ENCODE data around the gene MATCAP1.

Gene MATCAP1

DNA sequence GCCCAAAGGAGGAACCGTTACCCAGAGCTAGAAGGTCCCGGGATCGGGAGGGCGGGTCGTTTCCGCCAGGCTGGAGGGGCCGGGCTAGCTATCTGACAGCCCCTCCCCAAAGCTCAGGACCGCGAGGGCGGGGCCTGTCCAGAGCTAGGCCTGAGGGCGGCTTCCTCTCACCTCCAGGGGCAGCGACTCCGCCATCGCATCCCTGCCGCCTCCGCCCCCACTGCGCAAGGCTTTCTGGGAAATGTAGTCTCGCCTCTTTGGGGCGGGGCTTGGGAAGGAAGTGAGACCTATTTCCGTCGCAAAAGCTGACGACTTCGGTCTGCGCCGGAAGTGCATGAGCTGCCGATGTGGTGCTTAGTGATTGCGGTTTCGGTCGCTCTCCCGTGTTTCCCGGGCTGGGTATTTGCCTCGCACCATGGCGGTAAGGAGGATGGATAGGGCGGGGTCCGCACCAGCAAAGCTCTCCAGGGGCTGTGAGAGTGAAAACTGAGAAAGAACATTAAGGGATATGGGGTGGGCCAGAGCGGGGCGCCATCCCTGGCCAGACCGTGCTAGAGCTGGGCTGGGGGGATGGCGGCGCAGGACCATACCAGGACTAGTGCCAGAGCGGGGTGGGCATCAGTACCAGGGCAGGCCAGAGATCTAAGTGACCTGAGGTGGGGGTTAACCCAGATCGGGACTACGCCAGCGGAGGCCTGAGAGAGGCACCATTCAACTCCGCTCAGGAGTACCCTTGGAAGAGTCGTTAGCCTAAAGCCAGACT lies 43.2 kb upstream of the MATCAP1 start, which contains the start of gene TMEM208:
TSS of gene TMEM208 (plus strand) at position 327 of the 763 bp plus-strand sequence. CDS start at position 416, 89 bp downstream.
- Histone ChIP-seq H3K27me3 (ENCODE audit: insufficient read depth, low read length, poor library complexity) (no peaks in the 10 kb centered on the region), H3K27ac (ENCODE audit: low read length) (peak within 1 kb of the TSS; percentile 81), H3K36me3 (ENCODE audit: insufficient read depth, low read length) (peaks cover 48% of the 10 kb centered on the region), H2AFZ (ENCODE audit: low read depth, low read length) (peak within 1 kb of the TSS; percentile 93), H3K9me3 (ENCODE audit: insufficient read depth, low read length, severe bottlenecking) (no peaks in the 10 kb centered on the region), H4K20me1 (ENCODE audit: insufficient read depth, low read length) (peaks cover 22% of the 10 kb centered on the region; the same call in 1 of the 2 replicates), H3K9ac (ENCODE audit: low read depth, low read length) (peak within 1 kb of the TSS; percentile 78), H3K79me2 (ENCODE audit: insufficient read depth, low read length) (peaks cover 28% of the 10 kb centered on the region), H3K4me2 (ENCODE audit: insufficient read depth, low read length) (peak within 1 kb of the TSS; percentile 98), H3K4me3 (ENCODE audit: low read depth in 1 of 2, low read length in 2 of 2) (peak within 1 kb of the TSS; percentile 77 to 89), H3K4me1 (ENCODE audit: insufficient read depth, low read length) (peaks cover 33% of the 10 kb centered on the region)
- DNase-seq (peak; percentile 98), ATAC-seq (ENCODE audit: insufficient read depth, low read depth) (peak; percentile 92)
- no peak for TF ChIP-seq EZH2 (IDR thresholded peaks at IDR 0.05; ENCODE audit: borderline replicate concordance, low read depth, low read length, severe bottlenecking)
- TF ChIP-seq, protein P1, sequence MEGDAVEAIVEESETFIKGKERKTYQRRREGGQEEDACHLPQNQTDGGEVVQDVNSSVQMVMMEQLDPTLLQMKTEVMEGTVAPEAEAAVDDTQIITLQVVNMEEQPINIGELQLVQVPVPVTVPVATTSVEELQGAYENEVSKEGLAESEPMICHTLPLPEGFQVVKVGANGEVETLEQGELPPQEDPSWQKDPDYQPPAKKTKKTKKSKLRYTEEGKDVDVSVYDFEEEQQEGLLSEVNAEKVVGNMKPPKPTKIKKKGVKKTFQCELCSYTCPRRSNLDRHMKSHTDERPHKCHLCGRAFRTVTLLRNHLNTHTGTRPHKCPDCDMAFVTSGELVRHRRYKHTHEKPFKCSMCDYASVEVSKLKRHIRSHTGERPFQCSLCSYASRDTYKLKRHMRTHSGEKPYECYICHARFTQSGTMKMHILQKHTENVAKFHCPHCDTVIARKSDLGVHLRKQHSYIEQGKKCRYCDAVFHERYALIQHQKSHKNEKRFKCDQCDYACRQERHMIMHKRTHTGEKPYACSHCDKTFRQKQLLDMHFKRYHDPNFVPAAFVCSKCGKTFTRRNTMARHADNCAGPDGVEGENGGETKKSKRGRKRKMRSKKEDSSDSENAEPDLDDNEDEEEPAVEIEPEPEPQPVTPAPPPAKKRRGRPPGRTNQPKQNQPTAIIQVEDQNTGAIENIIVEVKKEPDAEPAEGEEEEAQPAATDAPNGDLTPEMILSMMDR (IDR thresholded peaks at IDR 0.05; ENCODE audit: borderline replicate concordance, extremely low read depth, low read length, poor library complexity, severe bottlenecking), result peak; percentile 46

DNA sequence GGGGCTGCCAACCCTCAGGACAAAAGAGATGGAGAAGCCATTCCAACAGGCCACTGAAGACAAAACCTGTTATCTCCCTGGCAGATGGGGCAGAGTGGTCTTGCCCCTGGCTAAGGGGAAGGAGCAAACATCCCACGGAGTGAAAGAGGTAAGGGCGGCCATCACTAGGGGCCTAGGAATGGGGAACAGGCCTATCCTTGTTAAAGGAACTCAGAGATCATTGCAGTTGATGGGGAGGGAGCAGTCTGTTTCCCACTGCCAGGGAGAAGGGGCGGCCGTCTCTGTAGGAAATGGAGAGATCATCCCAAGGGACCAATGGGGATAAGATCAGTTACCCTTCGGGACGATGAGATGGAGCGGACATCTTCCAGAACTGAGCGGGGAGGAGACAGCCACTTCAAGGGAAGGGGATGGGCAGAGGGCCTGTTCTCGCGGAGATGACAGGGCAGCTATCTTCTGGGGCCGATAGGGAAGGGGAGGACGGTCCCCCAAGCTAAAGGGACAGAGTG lies 42.6 kb upstream of the MATCAP1 start:
- Histone ChIP-seq H3K79me2 (ENCODE audit: insufficient read depth, low read length) (peaks cover 28% of the 10 kb centered on the region), H3K27ac (ENCODE audit: low read length) (peak overlapping the region; percentile 77), H3K4me3 (ENCODE audit: low read depth in 1 of 2, low read length in 2 of 2) (peak overlapping the region; percentile 77 to 89), H2AFZ (ENCODE audit: low read depth, low read length) (peak overlapping the region; percentile 74), H4K20me1 (ENCODE audit: insufficient read depth, low read length) (peaks cover 22% of the 10 kb centered on the region; the same call in 1 of the 2 replicates), H3K27me3 (ENCODE audit: insufficient read depth, low read length, poor library complexity) (no peaks in the 10 kb centered on the region), H3K4me1 (ENCODE audit: insufficient read depth, low read length) (peaks cover 33% of the 10 kb centered on the region), H3K36me3 (ENCODE audit: insufficient read depth, low read length) (peaks cover 42% of the 10 kb centered on the region), H3K4me2 (ENCODE audit: insufficient read depth, low read length) (peak overlapping the region; percentile 98), H3K9me3 (ENCODE audit: insufficient read depth, low read length, severe bottlenecking) (no peaks in the 10 kb centered on the region), H3K9ac (ENCODE audit: low read depth, low read length) (peak overlapping the region; percentile 78)
- ATAC-seq (ENCODE audit: insufficient read depth, low read depth), result no peak
- no peak for DNase-seq
- no peak for TF ChIP-seq EZH2 (IDR thresholded peaks at IDR 0.05; ENCODE audit: borderline replicate concordance, low read depth, low read length, severe bottlenecking)
- TF ChIP-seq, protein P1 (IDR thresholded peaks at IDR 0.05; ENCODE audit: borderline replicate concordance, extremely low read depth, low read length, poor library complexity, severe bottlenecking), result no peak

DNA sequence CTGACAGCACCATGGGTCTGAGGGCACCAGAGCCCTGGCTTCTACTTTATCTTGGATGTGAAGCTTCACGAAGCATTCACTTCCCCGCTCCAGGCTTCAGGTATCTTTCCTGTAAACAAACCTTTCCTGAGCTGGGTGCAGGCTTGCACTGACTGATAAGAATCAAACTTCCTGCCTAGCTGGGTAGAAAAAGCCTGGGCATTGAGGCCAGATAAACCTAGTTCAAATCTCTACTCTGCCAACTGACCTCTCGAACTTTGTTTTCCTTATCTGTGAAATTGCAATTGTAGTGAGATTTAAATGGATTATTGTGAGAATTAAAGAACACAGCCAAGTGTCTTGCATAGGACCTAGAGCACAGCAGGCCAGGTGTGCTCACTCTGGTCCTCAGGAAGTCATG lies 40.2 kb upstream of the MATCAP1 start:
- peaks cover 28% of the 10 kb centered on the region for H3K79me2 ChIP-seq (ENCODE audit: insufficient read depth, low read length)
- no peak overlapping the region for H3K4me3 ChIP-seq (ENCODE audit: low read depth in 1 of 2, low read length in 2 of 2)
- no peak overlapping the region for H3K4me2 ChIP-seq (ENCODE audit: insufficient read depth, low read length)
- TF ChIP-seq, protein P1 (IDR thresholded peaks at IDR 0.05; ENCODE audit: borderline replicate concordance, extremely low read depth, low read length, poor library complexity, severe bottlenecking), result no peak
- TF ChIP-seq EZH2 (IDR thresholded peaks at IDR 0.05; ENCODE audit: borderline replicate concordance, low read depth, low read length, severe bottlenecking), result no peak
- no peaks in the 10 kb centered on the region for H3K27me3 ChIP-seq (ENCODE audit: insufficient read depth, low read length, poor library complexity)
- DNase-seq, result no peak
- H3K9me3 ChIP-seq (ENCODE audit: insufficient read depth, low read length, severe bottlenecking), result no peaks in the 10 kb centered on the region
- peaks cover 18% of the 10 kb centered on the region for H3K36me3 ChIP-seq (ENCODE audit: insufficient read depth, low read length)
- H3K27ac ChIP-seq (ENCODE audit: low read length), result no peak overlapping the region
- H3K9ac ChIP-seq (ENCODE audit: low read depth, low read length), result no peak overlapping the region
- H2AFZ ChIP-seq (ENCODE audit: low read depth, low read length), result no peak overlapping the region
- H3K4me1 ChIP-seq (ENCODE audit: insufficient read depth, low read length), result peaks cover 33% of the 10 kb centered on the region
- ATAC-seq (ENCODE audit: insufficient read depth, low read depth), result no peak
- H4K20me1 ChIP-seq (ENCODE audit: insufficient read depth, low read length), result 0 out of 2 replicates have a peak, but pooled peaks cover 11% of the 10 kb centered on the region
